HG02642 (cell line): ENCODE measurements around the gene NIPBL.
"Not testable (repeated sequence)": the region's sequence is repeated elsewhere in the genome, so short reads cannot be mapped to it uniquely, and the experiment has no call there.

Experiments used
- ATAC-seq: cut with Tn5 transposase; IDR thresholded peaks from one replicate; pipeline ENCODE4 v1.9.1; 2021; ENCODE audit warnings: mild to moderate bottlenecking; ENCODE audit not compliant: unreplicated experiment, poor library complexity

NIPBL gene

DNA sequence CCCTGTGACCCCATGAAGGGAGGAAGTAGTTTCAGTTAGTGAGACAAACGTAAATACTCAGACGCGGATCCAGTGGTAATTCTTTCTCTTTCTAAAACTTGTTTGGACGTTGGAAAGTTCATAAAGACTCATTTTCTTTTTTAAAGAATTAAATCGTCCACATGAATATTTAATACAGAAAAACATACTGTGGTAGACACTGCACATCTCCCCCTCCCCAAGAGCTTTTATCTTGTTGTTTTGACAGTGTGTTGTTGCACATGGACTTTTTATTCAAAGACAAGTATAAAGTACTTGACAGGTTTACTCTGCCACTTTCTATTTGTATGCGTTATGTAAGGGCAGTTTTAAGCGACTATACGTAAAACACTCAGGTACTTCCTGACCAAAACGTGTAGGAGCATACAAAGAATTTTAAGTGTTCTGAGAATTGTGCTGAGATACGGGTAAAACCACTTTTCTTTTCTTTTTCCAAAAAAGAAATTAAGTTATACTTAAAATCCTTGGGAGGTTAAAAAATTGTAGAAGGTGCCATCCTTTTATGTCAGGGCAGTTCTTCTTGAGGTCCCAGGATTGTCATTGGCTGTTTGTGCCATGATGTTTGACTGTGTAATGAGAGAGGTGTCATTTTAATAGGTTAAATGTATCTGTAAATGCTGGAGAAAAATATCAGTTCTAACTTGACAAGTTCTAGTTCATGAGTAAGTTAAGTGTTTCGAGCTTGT, 1.3 kb downstream of the NIPBL start:
- ATAC-seq: no peak

DNA sequence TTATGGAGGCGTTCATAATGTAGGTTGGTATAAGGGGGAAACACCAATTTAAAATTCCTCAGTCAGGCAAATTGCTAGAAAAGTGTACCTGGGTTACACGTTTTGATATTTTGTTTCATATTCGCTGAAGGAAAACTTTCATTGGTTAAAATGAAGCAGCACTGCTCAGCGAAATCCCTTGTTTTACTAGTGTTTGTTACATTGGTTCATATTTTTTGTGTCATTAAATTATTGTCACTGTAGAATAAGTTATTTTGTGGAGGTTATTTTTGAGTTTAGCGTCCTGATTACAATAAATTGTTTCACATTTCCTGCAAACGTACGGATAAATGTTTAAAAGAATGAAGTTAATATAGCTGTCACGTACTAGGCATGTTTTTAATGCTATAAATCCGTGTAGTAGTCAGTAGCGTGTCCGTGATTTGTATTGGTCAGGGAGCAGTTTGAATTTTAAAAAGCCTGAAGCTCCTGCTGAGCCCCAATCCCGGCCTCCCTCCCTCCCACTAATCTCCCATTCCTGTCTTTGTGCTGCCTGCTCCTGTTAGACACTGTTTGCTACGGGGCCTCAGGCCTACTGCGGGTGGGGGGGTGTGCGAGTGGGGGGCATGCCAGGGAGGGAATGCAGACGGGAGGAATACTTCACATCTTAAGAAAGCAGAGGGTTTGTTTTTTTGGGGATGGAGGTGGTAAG, 2.0 kb downstream of the NIPBL start:
- no peak for ATAC-seq

DNA sequence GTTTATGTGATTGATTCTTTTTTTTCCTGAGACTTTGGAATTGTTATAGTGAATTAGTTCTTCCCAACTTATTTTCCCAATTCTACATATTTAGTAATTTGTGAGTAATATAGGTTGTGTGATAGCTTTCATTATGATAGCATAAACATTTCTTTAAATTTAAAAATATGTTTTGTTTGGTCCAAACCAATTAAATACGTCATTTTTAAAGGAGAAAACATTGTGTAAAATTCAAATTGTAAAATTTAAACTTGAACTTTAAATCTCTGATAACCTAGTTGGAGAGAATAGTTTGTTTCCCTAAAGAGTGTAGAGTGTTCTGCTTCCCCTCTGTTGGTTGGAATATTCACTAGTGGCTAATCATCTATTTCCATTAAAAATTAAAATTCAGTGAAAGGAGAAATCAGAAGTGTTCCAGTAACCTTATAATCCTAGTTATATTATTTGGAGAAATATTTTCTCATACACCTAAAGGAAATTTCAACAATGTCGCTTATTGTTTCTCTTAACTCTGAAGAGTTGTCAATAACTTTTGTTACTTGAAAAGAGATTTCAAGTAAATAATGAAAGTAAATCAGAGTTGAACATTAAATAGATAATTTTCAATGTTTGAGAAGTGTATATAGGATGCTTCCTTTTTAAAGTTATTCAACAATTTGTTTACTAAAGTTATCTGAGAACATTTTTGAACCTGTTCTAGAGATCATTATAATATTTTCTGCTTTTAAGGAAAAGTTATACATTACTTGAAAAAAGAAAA, 2.9 kb downstream of the NIPBL start:
- ATAC-seq: no peak

DNA sequence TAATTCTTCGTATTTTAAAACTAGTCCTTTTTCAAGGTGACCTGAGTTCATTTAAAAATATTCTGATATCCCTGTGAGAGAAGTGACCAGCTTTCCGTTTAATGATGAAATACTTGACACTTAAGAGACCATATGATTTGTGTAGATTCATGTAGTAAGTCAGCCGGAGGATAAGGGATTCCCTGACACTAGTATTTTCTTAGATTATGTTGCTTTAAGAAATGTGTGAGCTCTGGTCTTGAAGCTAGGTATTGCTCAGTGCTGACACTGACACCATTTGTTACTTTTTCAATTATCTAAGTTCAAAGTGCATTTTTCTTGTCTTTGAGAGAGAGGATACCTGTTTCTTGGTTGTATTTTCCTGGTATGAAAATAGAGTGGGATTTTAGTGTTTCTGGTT, 4.2 kb downstream of the NIPBL start:
- no peak for ATAC-seq

DNA sequence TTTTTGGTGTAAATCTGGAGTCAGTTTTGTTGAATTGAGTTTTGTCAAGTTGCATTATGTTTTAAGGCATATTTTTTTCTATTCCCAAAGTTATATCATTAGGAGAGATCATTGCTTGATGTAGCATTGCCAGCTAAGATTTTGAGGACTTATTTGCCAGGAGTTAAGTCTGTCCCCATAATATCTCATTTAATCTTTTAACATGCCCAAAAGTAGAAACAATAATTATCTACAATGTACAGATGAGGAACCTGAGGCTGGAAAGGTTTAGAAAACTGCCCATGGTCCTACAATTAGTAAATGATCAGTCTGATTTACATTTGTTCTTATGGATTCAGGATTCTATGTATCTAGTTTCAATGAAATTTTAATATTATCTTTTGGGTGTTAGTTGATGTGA, 4.7 kb downstream of the NIPBL start:
- no peak for ATAC-seq

DNA sequence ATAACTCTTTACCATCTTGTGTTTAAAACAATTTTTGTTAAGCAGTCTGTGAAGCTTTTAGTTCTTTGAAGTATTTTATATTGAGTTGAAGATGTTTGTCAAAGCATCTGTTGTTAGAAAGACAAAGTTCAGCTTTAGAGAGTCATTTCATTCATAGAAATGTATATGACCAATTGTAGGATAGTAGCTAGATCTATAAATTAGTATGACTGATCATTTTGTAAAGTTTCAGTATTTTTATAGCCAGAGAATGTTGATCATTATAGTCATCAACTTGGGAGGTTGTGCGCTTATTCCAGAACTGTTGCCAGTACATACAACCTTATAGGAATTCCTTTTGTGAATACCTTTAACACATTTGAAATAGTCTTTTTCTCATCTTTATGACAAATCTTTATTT, 5.2 kb downstream of the NIPBL start:
- ATAC-seq: no peak

DNA sequence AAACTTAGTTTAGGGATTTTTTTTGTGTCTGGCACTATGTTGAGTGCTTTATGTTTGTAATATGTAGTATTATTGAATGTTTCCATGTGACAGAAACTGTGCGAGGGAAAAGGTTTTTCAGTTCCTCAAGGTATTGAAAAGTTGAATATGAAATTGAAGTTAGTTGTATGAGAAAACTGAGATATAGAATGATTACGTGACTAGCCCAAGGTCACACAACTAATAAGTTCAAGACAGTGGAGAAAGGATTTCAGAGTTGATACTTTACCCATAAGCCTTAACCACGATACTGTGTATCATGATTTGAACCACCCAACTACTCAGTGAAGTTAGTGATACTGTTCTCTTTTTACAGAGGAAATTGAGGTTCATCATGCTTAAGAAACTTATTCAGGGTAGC, 5.7 kb downstream of the NIPBL start:
- no peak for ATAC-seq

DNA sequence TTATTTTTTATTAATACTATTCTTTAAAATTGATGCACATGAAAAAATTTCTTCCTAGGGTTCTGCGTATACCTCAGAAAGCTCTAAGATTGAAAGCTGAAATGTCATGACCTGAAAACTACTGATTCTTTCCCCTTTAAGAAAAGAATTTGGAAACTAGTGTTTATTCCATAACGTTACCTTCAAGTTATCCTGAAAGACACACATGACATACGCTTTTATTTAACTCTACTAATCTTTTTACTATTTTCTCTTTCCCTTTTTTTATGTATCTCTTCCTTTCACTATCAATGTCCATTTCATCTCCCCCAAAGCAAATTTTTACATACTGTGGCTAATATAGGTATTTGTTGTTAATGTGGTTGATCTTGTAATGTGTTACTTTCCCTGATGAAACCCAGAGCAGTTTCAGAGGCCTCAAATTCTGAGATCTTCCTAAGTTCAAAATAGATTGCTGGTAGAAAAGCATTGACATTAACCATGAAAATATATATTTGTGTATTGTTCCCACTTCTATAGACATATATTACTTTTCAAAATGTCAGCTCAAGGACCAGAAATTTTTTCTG, 7.4 kb downstream of the NIPBL start:
- no peak for ATAC-seq

DNA sequence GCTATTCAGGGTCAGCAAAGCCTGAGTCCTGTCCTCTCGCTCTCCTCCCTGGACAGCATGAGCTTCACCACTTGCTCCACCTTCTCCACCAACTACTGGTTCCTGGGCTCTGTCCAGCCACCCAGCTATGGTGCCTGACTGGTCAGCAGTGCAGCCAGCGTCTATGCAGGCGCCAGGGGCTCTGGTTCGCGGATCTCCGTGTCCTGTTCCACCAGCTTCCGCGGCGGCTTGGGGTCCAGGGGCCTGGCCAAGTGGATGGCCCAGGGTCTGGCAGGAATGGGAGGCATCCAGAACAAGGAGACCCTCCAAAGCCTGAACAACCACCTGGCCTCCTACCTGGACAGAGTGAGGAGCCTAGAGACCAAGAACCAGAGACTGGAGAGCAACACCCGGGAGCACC, 8.6 kb downstream of the NIPBL start:
- ATAC-seq: no peak

DNA sequence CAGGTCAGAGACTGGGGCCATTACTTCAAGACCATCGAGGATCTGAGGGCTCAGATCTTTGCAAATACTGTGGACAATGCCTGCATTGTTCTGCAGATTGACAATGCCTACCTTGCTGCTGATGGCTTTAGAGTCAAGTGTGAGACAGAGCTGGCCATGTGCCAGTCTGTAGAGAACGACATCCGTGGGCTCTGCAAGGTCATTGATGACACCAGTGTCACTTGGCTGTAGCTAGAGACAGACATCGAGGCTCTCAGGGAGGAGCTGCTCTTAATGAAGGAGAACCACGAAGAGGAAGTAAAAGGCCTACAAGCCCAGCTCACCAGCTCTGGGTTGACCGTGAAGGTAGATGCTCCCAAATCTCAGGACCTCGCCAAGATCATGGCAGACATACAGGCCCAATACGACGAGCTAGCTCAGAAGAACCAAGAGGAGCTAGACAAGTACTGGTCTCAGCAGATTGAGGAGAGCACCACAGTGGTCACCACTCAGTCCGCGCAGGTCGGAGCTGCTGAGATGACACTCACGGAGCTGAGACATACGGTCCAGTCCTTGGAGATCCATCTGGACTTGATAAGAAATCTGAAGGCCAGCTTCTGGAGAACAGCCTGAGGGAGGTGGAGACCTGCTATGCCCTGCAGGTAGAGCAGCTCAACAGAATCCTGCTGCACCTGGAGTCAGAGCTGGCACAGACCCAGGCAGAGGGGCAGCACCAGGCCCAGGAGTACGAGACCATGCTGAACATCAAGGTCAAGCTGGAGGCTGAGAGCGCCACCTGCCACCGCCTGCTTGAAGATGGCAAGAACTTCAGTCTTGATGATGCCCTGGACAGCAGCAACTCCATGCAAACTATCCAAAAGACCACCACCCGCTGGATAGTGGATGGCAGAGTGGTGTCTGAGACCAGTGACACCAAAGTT, 9.3 kb downstream of the NIPBL start:
- ATAC-seq: no peak

DNA sequence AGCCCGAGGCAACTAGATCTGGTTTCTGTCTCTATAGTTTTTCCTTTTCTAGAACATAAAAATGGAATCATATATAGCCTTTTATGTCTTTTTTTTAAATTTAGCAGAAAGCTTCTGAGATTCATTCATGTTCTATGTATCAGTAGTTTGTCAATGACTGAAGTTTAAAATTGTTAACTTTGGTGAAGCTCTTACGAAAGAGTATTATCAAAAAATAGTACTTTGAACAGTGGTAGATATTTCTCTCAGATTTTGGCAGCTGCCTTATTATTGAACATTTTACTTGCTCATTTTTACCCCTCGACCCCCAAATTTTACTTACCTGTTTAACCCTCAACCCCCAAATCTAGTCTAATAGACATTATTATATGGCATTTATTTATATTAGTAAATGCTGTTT, 10.2 kb downstream of the NIPBL start:
- no peak for ATAC-seq

DNA sequence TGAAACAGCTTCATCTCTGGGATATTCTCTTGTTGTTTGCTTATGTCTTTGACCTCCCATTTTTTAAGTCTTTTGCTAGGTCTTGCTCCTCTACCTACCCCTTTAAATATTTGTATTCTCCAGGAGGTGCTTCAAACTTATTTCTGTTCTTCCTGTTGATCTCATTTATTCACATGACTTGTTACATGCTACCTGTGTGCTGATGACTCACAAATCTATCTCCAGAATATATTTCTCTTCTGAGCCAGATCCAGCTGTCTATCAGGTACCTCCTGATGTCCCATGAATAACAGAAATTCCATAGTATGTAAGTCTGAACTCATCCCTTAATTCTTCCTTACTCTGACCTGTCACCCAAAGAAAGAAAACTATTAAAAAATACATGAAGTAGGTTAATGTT, 11.0 kb downstream of the NIPBL start:
- ATAC-seq: no peak

DNA sequence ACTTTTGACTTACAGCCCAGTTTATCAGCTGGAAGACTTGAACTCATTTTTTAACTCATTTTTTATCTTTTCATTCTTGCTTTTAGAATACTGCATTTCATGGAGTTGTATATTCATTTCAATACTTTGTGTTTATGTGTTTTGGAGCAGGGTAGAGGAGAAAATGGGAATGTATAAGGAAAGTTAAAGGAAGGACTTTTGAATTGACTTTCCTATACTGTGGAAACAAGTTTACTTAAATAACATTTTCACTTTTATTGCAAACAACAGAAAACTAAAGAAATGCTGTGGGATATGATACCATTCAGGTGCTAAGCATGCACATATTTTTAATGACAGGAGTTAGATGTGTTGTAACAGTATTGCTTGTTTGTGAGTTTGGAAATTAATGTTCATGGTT, 11.7 kb downstream of the NIPBL start:
- no peak for ATAC-seq

DNA sequence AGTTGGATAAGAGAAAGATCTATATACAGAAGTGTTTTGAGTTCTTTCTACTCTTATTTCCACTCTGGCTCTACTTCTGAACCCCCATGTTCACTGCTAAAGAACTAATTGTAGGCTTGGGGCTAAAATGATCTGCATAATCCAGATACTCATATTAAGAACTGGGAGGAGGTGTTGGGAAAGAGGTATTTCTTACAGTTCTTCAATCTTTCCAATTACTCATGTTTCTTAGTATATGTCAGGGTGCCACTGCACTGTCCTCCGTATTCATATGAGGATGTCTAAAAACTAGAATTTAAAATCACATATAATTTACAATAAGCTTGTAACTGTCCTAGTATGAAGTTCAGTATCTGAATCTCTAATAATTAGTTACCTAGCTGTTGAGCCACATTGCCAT, 12.7 kb downstream of the NIPBL start:
- no peak for ATAC-seq

DNA sequence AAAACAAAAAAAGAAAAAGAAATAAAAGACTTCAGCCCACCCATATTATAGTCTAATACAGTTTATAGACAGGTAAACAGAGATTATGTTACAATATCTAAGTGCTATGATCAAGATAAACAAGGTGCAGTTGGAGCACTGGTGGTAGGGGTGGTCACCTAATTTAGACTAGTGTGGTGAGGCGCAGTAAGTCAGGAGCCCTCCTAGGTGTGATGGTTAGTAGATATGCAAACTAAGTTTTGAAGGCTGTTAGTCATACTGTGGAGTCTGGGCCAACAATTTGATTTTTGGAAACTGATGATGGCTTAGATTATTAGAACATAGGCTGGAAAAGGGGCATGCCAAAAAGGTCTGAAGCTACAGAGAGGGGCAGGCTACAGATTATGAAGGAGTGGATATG, 14.7 kb downstream of the NIPBL start:
- ATAC-seq: no peak

DNA sequence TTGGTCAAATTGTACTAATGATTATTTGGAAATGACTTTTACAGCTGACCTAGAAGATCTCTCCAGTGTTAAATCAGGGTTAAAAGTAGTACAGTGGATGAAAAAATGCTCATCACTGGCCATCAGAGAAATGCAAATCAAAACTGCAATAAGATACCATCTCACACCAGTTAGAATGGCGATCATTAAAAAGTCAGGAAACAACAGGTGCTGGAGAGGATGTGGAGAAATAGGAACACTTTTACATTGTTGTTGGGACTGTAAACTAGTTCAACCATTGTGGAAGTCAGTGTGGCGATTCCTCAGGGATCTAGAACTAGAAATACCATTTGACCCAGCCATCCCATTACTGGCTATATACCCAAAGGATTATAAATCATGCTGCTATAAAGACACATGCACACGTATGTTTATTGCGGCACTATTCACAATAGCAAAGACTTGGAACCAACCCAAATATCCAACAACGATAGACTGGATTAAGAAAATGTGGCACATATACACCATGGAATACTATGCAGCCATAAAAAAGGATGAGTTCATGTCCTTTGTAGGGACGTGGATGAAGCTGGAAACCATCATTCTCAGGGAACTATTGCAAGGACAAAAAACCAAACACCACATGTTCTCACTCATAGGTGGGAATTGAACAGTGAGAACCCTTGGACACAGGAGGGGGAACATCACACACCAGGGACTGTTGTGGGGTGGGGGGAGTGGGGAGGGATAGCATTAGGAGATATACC, 15.7 kb downstream of the NIPBL start:
- ATAC-seq: not testable (repeated sequence)

DNA sequence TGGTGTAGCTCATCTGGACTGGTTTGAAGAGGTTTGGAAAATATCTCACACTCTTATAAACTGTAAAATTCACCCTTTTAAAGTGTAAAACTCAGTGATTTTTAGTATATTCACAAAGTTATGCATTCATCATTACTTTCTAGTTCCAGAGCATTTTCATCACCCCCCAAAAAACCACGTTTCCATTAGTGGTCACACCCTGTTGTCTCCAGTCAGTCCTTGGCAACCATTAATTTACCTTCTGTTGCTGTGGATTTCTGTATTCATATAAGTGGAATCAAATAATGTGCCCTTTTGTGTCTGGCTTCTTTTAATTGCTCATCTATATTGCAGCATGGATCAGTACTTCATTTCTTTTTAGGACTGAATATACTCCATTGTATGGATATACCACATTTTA, 18.4 kb downstream of the NIPBL start:
- ATAC-seq: no peak

DNA sequence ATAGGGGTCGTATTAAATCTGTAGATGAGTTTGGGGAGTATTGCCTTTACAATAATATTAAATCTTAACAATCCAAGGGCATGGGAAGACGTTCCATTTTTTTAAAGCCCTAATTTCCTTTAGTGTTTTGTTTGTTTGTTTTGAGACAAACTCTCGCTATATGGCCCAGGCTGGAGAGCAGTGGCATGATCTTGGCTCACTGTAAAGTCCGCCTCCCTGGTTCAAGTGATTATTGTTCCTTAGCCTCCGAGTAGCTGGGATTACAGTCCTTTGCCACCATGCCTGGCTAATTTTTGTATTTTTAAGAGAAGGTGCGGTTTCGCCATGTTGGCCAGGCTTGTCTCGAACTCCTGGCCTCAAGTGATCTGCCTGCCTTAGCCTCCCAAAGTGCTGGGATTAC, 19.9 kb downstream of the NIPBL start:
- no peak for ATAC-seq

DNA sequence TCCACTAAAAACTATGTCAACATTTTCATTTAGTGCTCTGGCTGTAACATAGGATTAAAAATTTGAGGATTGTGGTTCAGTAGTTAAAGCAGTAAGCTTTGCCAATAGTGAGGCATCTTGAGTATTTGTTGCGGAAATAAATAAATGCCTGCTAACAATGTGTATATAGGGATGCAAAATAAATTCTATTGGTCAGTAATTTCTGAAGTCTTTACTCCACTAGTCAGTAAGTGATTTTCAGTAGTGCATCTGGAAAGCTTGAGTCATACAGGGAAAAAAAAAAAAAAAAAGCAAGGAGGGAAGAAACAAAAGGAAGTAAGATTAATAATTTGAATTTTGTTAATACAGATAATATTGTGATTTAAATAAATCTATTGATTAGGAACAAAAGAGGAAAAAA, 21.0 kb downstream of the NIPBL start:
- ATAC-seq: no peak
